HepG2 (cell line): ENCODE measurements around the gene PPP4C. TPM values are rescaled to one million over a fixed set of nuclear protein-coding genes. Genes with fewer than 3 reads are reported as not detected.

ENCODE experiments used
- ARNT2 ChIP-seq: sonication (generic); formaldehyde crosslinking; IDR thresholded peaks from 2 replicates; pipeline ENCODE4 v1.8.0; 2022; ENCODE audit warnings: mild to moderate bottlenecking, low read depth, missing genetic modification reagents, moderate library complexity
- ATF7 ChIP-seq, 2 experiments: fragments of 450-650 bp in 1 of 2; sonication (generic) in 1 of 2; formaldehyde crosslinking in 1 of 2; IDR thresholded peaks; 2 replicates each; pipeline versions ENCODE4 v1.4.0 to v1.6.1; 2016 to 2020; ENCODE audit warnings: antibody characterized with exemption in 1 of 2, mild to moderate bottlenecking in 1 of 2, missing genetic modification reagents in 1 of 2
- CREB3 ChIP-seq: sonication (generic); formaldehyde crosslinking; IDR thresholded peaks from 2 replicates; pipeline ENCODE4 v1.5.0; 2020; ENCODE audit warnings: missing genetic modification reagents
- EZH2 ChIP-seq: conservative IDR thresholded peaks from 2 replicates; pipeline ENCODE4 v1.6.1; 2012; ENCODE audit warnings: mild to moderate bottlenecking, low read depth, low read length, moderate library complexity
- KLF6 ChIP-seq: IDR thresholded peaks from 2 replicates; pipeline ENCODE4 v1.8.0; 2016; ENCODE audit warnings: missing biosample characterization, missing genetic modification reagents
- NCOA1 ChIP-seq: sonication (generic); formaldehyde crosslinking; IDR thresholded peaks from 2 replicates; pipeline ENCODE4 v1.9.0; 2021; ENCODE audit warnings: missing genetic modification reagents
- NFYC ChIP-seq: IDR thresholded peaks from 2 replicates; pipeline ENCODE4 v1.6.1; 2016; ENCODE audit warnings: missing genetic modification reagents, missing compliant biosample characterization
- RELA ChIP-seq: sonication (generic); formaldehyde crosslinking; IDR thresholded peaks from 2 replicates; pipeline ENCODE4 v1.4.0; 2020; ENCODE audit warnings: missing genetic modification reagents
- RFX1 ChIP-seq: fragments of 450-650 bp; IDR thresholded peaks from 2 replicates; pipeline ENCODE4 v1.6.1; 2017
- ZFYVE20 ChIP-seq: sonication (generic); formaldehyde crosslinking; IDR thresholded peaks from 2 replicates; pipeline ENCODE4 v1.8.0; 2023; ENCODE audit warnings: low read depth, mild to moderate bottlenecking, moderate library complexity, missing genetic modification reagents, borderline replicate concordance
- ZGPAT ChIP-seq: IDR thresholded peaks from 2 replicates; pipeline ENCODE4 v1.6.1; 2016; ENCODE audit warnings: mild to moderate bottlenecking
- ZNF225 ChIP-seq: sonication (generic); formaldehyde crosslinking; IDR thresholded peaks from 2 replicates; pipeline ENCODE4 v1.4.0; 2020; ENCODE audit warnings: mild to moderate bottlenecking, missing genetic modification reagents
- ZNF251 ChIP-seq: sonication (generic); formaldehyde crosslinking; IDR thresholded peaks from 2 replicates; pipeline ENCODE4 v1.9.0; 2021; ENCODE audit warnings: mild to moderate bottlenecking, missing genetic modification reagents
- ZNF737 ChIP-seq: sonication (generic); formaldehyde crosslinking; IDR thresholded peaks from 2 replicates; pipeline ENCODE4 v1.5.0; 2020; ENCODE audit warnings: missing genetic modification reagents, mild to moderate bottlenecking, borderline replicate concordance
- ZSCAN30 ChIP-seq: sonication (generic); formaldehyde crosslinking; IDR thresholded peaks from 2 replicates; pipeline ENCODE4 v1.5.0; 2020; ENCODE audit warnings: mild to moderate bottlenecking, missing genetic modification reagents
- polyA plus RNA-seq, 8 experiments: library from polyadenylated mRNA; depleted of rRNA in 3 of 8; stranded (reverse) in 7 of 8; unstranded in 1 of 8; fragments of >200 nt; fragmentation: Illumina TruSeq in 4 of 8; extraction: Trizol in 4 of 8; gene quantifications; 2 replicates each; pipeline versions ENCODE4 v1.2.1 to v1.2.3, GENCODE V29; 2011 to 2016; ENCODE audit warnings: low read depth in 4 of 8, missing spikeins in 1 of 8, mixed read lengths in 1 of 8; ENCODE audit not compliant: insufficient read depth in 1 of 8
- total RNA-seq, 5 experiments: library from RNA; depleted of rRNA; stranded (reverse); fragments of >200 nt; fragmentation: Illumina TruSeq; extraction: Trizol; gene quantifications; 2 replicates each; pipeline ENCODE4 v1.2.3, GENCODE V29; 2016; ENCODE audit warnings: low read depth in 1 of 5
- TF ChIP-seq, protein P1 (sequence below), 2 experiments: sonication (generic) in 1 of 2; formaldehyde crosslinking in 1 of 2; IDR thresholded peaks; 2 replicates each; pipeline versions ENCODE4 v1.4.0 to v1.6.1; 2018 to 2020; ENCODE audit warnings: missing genetic modification reagents in 2 of 2, borderline replicate concordance in 1 of 2, low read depth in 1 of 2, mild to moderate bottlenecking in 1 of 2, missing biosample characterization in 1 of 2
- TF ChIP-seq, protein P2 (sequence below): sonication (generic); formaldehyde crosslinking; IDR thresholded peaks from 2 replicates; pipeline ENCODE4 v1.4.0; 2020; ENCODE audit warnings: missing genetic modification reagents
- TF ChIP-seq, protein P3 (sequence below): sonication (generic); formaldehyde crosslinking; IDR thresholded peaks from 2 replicates; pipeline ENCODE4 v1.4.0; 2020; ENCODE audit warnings: missing genetic modification reagents, low read depth, mild to moderate bottlenecking, borderline replicate concordance

PPP4C gene
- total and polyA plus RNA-seq, 2 of the 13 experiments (the other 11 are each of a cell fraction or from before 2014, with no cell fraction given), result 176 to 220 TPM

DNA sequence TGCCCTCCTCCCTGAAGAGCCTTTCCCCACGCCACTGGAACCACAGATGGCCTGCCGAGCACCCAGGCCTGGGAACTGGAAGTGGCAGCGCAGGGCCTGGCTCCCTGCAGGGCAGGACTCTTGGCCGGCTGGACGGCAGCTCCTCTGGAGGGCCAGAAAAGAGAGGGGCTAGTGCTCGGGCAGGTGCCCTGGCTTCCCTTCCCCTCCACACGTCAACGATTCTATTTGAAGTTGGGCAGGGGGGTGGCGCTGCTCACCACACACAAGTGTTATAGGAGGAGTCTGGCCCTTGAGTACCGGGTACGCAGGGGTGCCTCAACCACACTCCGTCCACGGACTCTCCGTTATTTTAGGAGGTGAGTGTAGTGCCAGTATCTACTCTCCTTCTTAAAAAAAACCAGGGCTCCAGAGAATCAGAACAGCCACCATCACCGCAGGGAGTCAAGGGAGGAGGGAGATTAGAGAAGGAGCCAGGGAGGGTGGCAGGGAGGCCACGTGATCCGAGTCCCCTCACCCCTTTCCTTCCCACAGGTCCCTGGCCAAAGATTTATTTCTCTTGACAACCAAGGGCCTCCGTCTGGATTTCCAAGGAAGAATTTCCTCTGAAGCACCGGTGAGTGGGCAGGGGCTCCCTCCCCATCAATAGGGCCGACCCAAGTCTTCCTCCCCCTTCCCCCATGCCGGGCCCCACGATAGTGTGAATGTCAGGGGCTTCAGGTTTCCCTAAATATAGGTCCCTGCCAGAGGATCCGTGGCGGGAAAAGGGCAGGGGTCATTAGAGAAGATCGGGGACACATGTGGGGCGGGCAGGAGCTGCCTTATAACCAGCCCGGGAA lies 11.7 kb upstream of the PPP4C start (continued):
- TF ChIP-seq, protein P1, sequence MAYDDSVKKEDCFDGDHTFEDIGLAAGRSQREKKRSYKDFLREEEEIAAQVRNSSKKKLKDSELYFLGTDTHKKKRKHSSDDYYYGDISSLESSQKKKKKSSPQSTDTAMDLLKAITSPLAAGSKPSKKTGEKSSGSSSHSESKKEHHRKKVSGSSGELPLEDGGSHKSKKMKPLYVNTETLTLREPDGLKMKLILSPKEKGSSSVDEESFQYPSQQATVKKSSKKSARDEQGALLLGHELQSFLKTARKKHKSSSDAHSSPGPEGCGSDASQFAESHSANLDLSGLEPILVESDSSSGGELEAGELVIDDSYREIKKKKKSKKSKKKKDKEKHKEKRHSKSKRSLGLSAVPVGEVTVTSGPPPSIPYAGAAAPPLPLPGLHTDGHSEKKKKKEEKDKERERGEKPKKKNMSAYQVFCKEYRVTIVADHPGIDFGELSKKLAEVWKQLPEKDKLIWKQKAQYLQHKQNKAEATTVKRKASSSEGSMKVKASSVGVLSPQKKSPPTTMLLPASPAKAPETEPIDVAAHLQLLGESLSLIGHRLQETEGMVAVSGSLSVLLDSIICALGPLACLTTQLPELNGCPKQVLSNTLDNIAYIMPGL (CRISPR knock-in tag; IDR thresholded peaks at IDR 0.05; ENCODE audit: borderline replicate concordance in 1 of 2, low read depth in 1 of 2), result peak; percentile 90 to 96
- no peak for TF ChIP-seq NCOA1
- TF ChIP-seq RELA (CRISPR knock-in tag), result no peak
- no peak for TF ChIP-seq ATF7 (IDR thresholded peaks at IDR 0.05)
- TF ChIP-seq ATF7 (CRISPR knock-in tag; IDR thresholded peaks at IDR 0.05), result no peak; the same call in 1 of the 2 replicates
- peak; percentile 28; the same call in 1 of the 2 replicates for TF ChIP-seq KLF6 (CRISPR knock-in tag)
- peak; percentile 16 for TF ChIP-seq ZNF225 (CRISPR knock-in tag)
- TF ChIP-seq CREB3, result no peak
- TF ChIP-seq ZNF251 (CRISPR knock-in tag), result no peak
- TF ChIP-seq, protein P2, sequence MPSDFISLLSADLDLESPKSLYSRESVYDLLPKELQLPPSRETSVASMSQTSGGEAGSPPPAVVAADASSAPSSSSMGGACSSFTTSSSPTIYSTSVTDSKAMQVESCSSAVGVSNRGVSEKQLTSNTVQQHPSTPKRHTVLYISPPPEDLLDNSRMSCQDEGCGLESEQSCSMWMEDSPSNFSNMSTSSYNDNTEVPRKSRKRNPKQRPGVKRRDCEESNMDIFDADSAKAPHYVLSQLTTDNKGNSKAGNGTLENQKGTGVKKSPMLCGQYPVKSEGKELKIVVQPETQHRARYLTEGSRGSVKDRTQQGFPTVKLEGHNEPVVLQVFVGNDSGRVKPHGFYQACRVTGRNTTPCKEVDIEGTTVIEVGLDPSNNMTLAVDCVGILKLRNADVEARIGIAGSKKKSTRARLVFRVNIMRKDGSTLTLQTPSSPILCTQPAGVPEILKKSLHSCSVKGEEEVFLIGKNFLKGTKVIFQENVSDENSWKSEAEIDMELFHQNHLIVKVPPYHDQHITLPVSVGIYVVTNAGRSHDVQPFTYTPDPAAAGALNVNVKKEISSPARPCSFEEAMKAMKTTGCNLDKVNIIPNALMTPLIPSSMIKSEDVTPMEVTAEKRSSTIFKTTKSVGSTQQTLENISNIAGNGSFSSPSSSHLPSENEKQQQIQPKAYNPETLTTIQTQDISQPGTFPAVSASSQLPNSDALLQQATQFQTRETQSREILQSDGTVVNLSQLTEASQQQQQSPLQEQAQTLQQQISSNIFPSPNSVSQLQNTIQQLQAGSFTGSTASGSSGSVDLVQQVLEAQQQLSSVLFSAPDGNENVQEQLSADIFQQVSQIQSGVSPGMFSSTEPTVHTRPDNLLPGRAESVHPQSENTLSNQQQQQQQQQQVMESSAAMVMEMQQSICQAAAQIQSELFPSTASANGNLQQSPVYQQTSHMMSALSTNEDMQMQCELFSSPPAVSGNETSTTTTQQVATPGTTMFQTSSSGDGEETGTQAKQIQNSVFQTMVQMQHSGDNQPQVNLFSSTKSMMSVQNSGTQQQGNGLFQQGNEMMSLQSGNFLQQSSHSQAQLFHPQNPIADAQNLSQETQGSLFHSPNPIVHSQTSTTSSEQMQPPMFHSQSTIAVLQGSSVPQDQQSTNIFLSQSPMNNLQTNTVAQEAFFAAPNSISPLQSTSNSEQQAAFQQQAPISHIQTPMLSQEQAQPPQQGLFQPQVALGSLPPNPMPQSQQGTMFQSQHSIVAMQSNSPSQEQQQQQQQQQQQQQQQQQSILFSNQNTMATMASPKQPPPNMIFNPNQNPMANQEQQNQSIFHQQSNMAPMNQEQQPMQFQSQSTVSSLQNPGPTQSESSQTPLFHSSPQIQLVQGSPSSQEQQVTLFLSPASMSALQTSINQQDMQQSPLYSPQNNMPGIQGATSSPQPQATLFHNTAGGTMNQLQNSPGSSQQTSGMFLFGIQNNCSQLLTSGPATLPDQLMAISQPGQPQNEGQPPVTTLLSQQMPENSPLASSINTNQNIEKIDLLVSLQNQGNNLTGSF (CRISPR knock-in tag), result no peak; the same call in 1 of the 2 replicates
- TF ChIP-seq RFX1, result no peak
- TF ChIP-seq, protein P3, sequence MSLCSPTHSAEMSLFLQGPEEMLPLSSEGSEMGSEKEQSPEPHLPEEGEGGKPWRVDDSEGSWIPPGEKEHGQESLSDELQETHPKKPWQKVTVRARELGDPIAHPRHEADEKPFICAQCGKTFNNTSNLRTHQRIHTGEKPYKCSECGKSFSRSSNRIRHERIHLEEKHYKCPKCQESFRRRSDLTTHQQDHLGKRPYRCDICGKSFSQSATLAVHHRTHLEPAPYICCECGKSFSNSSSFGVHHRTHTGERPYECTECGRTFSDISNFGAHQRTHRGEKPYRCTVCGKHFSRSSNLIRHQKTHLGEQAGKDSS (CRISPR knock-in tag), result peak; percentile 43
- no peak; the same call in 1 of the 2 replicates for TF ChIP-seq ZGPAT
- 0 out of 2 replicates have a peak, but pooled peaks have one; percentile 24 for TF ChIP-seq NFYC (CRISPR knock-in tag)
- TF ChIP-seq ZNF737 (CRISPR knock-in tag), result no peak
- TF ChIP-seq EZH2, result no peak
- TF ChIP-seq ZFYVE20, result peak; percentile 84; the same call in 1 of the 2 replicates
- no peak; the same call in 1 of the 2 replicates for TF ChIP-seq ARNT2 (CRISPR knock-in tag)
- no peak for TF ChIP-seq ZSCAN30 (CRISPR knock-in tag)
